GM18867 (cell line): ENCODE results near the gene PARP14.

Experiments used
- ATAC-seq: cut with Tn5 transposase; IDR thresholded peaks from one replicate; pipeline ENCODE4 v1.9.1; 2021; ENCODE audit warnings: mild to moderate bottlenecking, moderate library complexity; ENCODE audit not compliant: unreplicated experiment

Gene PARP14

GRCh38 chr3:122767540-122768372, 87.1 kb downstream of the PARP14 start:
- no peak for ATAC-seq

- no peak for ATAC-seq
These were observed 90.0 kb downstream of the PARP14 start for GRCh38 chr3:122770521-122771202.

- ATAC-seq = no peak
These were observed 92.2 kb downstream of the PARP14 start for GRCh38 chr3:122772827-122773226.

GRCh38 chr3:122773944-122774509, 93.4 kb downstream of the PARP14 start:
- ATAC-seq = no peak

- no peak for ATAC-seq
These were observed 93.9 kb downstream of the PARP14 start for GRCh38 chr3:122774564-122774963.

- no peak for ATAC-seq
These were observed 96.2 kb downstream of the PARP14 start for GRCh38 chr3:122776675-122777468.

- no peak for ATAC-seq
These were observed 96.9 kb downstream of the PARP14 start for GRCh38 chr3:122777563-122777962.
